CD4-positive, CD25-positive, alpha-beta regulatory T cell (primary cell): Measurements from ENCODE around the gene DNAJC17. TPM values are rescaled to one million over a fixed set of nuclear protein-coding genes. Genes with fewer than 3 reads are reported as not detected.

ENCODE experiments used
- ATAC-seq, 2 donors: fragments of 150-1000 bp; cut with Tn5 transposase; one replicate each; pipeline ENCODE4 v1.10.0; 2021; ENCODE audit warnings: low read depth in 2 of 2, moderate number of reproducible peaks in 2 of 2, moderate library complexity in 1 of 2
- DNase-seq, 3 donors: peaks; one replicate each; pipeline versions ENCODE4 v3.0.0 to v3.0.0-alpha.2; 2012 to 2022; ENCODE audit warnings: mixed read lengths in 1 of 3
- H3K27ac ChIP-seq: one replicate; pipeline ENCODE4 v1.7.0; 2013; ENCODE audit warnings: mild to moderate bottlenecking, low read length; ENCODE audit not compliant: insufficient read depth, poor library complexity, severe bottlenecking
- H3K27me3 ChIP-seq: one replicate; pipeline ENCODE4 v1.7.0; 2013; ENCODE audit warnings: low read length; ENCODE audit not compliant: control insufficient read depth, insufficient read depth
- H3K36me3 ChIP-seq: one replicate; pipeline ENCODE4 v1.7.0; 2013; ENCODE audit warnings: mild to moderate bottlenecking, low read length, moderate library complexity; ENCODE audit not compliant: control insufficient read depth, insufficient read depth
- H3K4me1 ChIP-seq: 2 replicates; pipeline ENCODE4 v1.7.0; 2013; ENCODE audit warnings: mild to moderate bottlenecking, low read length; ENCODE audit not compliant: insufficient read depth, control insufficient read depth, poor library complexity, severe bottlenecking
- H3K4me3 ChIP-seq: one replicate; pipeline ENCODE4 v1.7.0; 2013; ENCODE audit warnings: low read depth, mild to moderate bottlenecking, low read length, moderate library complexity
- H3K9me3 ChIP-seq, 2 experiments: 1 replicate in 1 of 2; 2 replicates in 1 of 2; pipeline ENCODE4 v1.7.0; 2013; ENCODE audit warnings: low read length in 2 of 2, mild to moderate bottlenecking in 1 of 2, moderate library complexity in 1 of 2; ENCODE audit not compliant: control insufficient read depth in 2 of 2
- H3K27ac Mint-ChIP-seq, 3 donors: one replicate each; pipeline ENCODE4 v1.8.0; 2020 to 2022; ENCODE audit warnings: mild to moderate bottlenecking in 3 of 3, mixed read lengths in 3 of 3, moderate library complexity in 2 of 3
- H3K27me3 Mint-ChIP-seq: one replicate; pipeline ENCODE4 v1.8.0; 2022; ENCODE audit warnings: mild to moderate bottlenecking, mixed read lengths
- H3K36me3 Mint-ChIP-seq: one replicate; pipeline ENCODE4 v1.8.0; 2020; ENCODE audit warnings: mixed read lengths
- H3K4me1 Mint-ChIP-seq, 4 donors: one replicate each; pipeline ENCODE4 v1.8.0; 2020 to 2022; ENCODE audit warnings: mixed read lengths in 4 of 4, mild to moderate bottlenecking in 1 of 4
- H3K4me3 Mint-ChIP-seq, 4 donors: one replicate each; pipeline ENCODE4 v1.8.0; 2020 to 2022; ENCODE audit warnings: mild to moderate bottlenecking in 4 of 4, mixed read lengths in 4 of 4, moderate library complexity in 3 of 4
- H3K9me3 Mint-ChIP-seq, 7 donors: one replicate each; pipeline ENCODE4 v1.8.0; 2020 to 2022; ENCODE audit warnings: mixed read lengths in 7 of 7, mild to moderate bottlenecking in 3 of 7, moderate library complexity in 2 of 7
- polyA plus RNA-seq, 4 donors: library from polyadenylated mRNA; unstranded; fragments of 300-500 nt; fragmentation: Illumina TruSeq; gene quantifications; one replicate each; pipeline ENCODE4 v1.2.3, GENCODE V29; 2021
- total RNA-seq: library from RNA; stranded (reverse); gene quantifications from one replicate; pipeline ENCODE4 v1.2.3, GENCODE V29; 2022

DNAJC17 gene
- total and polyA plus RNA-seq, 5 donors from 2014 or later: 23.7 to 32.7 (median 31.1) TPM

DNA sequence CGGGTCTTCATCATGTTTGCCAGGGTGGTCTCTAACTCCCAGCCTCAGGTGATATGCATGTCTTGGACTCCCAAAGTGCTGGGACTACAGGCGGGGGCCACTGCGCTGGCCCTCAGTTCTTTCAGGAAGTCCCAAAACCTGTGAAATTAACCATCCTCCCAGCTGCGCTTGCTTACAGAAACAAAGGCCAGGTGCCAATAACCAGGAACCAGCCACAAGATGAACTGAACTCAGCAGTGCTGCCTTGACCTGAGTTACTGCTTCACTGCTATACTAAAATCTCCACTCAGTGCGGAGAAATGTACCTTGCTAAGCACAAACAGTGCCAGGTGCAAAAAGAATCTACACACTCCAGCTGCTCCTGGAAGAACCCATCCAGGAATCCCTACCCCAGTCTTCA is 47.3 kb downstream of the DNAJC17 start:
- Histone ChIP-seq H3K27me3 (no peaks in the 10 kb centered on the region), H3K36me3 (no peaks in the 10 kb centered on the region), H3K4me3 (no peak overlapping the region), H3K4me1 (peaks cover 24% of the 10 kb centered on the region), H3K9me3 (no peaks in the 10 kb centered on the region), H3K27ac (no peak overlapping the region)
- no peak for ATAC-seq
- Mint-ChIP-seq H3K9me3 (peaks cover 0 to 1% (median 0%) of the 10 kb centered on the region in 7 donors), H3K27ac (no peak overlapping the region), H3K4me1 (peaks cover 1 to 29% (median 6%) of the 10 kb centered on the region in 4 donors), H3K4me3 (peak overlapping the region in 1 of 4 donors; percentile 85), H3K36me3 (no peaks in the 10 kb centered on the region), H3K27me3 (no peaks in the 10 kb centered on the region)
- no peak for DNase-seq

DNA sequence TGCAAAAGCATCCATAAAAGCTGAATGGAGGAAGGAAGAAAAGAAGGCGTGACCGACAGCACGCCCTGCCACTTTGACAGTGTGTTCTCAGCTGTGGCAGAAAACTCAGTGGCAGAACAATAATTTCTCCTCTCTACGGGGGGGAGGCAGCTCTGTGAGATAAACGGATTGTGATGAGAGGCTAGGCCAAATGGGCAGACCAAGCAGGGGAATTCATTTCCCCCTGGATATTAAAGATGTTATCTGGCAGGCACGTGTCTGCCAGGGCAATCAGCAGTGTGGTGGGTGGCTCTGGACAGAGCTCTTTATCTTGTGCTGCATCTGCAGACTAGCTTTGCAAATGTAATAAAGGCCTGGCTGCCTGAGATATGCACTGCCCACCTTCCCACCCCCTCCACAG is 50.3 kb downstream of the DNAJC17 start:
- no peak overlapping the region for H3K4me3 ChIP-seq
- H3K27me3 ChIP-seq: no peaks in the 10 kb centered on the region
- Mint-ChIP-seq H3K9me3 (peaks cover 0 to 1% (median 0%) of the 10 kb centered on the region in 7 donors), H3K4me1 (peaks cover 6 to 34% (median 20%) of the 10 kb centered on the region in 4 donors), H3K36me3 (peaks cover 10% of the 10 kb centered on the region), H3K27ac (no peak overlapping the region), H3K4me3 (peak overlapping the region; percentile 43 to 91 (median 64)), H3K27me3 (peaks cover 5% of the 10 kb centered on the region)
- no peak for DNase-seq
- no peaks in the 10 kb centered on the region for H3K36me3 ChIP-seq
- ATAC-seq: no peak
- H3K27ac ChIP-seq: no peak overlapping the region
- peaks cover 26% of the 10 kb centered on the region for H3K4me1 ChIP-seq
- H3K9me3 ChIP-seq: no peaks in the 10 kb centered on the region

DNA sequence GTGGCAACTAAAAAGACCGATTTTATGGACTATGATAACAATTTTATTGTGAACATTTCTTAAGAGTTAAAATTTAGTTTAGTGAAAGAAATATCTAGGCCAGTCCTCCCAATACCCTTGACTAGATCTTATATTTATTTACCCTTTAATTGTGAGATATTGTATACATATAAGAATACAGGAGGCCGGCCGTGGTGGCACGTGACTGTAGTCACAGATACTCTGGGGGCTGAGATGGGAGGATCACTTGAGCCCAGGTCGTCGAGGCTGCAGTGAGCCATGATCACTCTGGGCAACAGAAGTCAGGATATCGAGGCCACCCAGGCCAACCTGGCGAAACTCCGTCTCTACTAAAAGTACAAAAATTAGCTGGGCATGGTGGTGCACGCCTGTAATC is 51.5 kb downstream of the DNAJC17 start:
- Mint-ChIP-seq H3K9me3 (peaks cover 0 to 1% (median 0%) of the 10 kb centered on the region in 7 donors), H3K4me1 (peaks cover 6 to 38% (median 20%) of the 10 kb centered on the region in 4 donors), H3K36me3 (peaks cover 15% of the 10 kb centered on the region), H3K27ac (peak overlapping the region; percentile 95 to 99 (median 98)), H3K27me3 (peaks cover 5% of the 10 kb centered on the region), H3K4me3 (peak overlapping the region; percentile 91 to 99 (median 97))
- ATAC-seq (no peak), DNase-seq (no peak)
- peak overlapping the region; percentile 90 for H3K4me3 ChIP-seq
- peaks cover 26% of the 10 kb centered on the region for H3K4me1 ChIP-seq
- H3K9me3 ChIP-seq: no peaks in the 10 kb centered on the region
- peak overlapping the region; percentile 81 for H3K27ac ChIP-seq
- H3K36me3 ChIP-seq: peaks cover 10% of the 10 kb centered on the region
- no peaks in the 10 kb centered on the region for H3K27me3 ChIP-seq

DNA sequence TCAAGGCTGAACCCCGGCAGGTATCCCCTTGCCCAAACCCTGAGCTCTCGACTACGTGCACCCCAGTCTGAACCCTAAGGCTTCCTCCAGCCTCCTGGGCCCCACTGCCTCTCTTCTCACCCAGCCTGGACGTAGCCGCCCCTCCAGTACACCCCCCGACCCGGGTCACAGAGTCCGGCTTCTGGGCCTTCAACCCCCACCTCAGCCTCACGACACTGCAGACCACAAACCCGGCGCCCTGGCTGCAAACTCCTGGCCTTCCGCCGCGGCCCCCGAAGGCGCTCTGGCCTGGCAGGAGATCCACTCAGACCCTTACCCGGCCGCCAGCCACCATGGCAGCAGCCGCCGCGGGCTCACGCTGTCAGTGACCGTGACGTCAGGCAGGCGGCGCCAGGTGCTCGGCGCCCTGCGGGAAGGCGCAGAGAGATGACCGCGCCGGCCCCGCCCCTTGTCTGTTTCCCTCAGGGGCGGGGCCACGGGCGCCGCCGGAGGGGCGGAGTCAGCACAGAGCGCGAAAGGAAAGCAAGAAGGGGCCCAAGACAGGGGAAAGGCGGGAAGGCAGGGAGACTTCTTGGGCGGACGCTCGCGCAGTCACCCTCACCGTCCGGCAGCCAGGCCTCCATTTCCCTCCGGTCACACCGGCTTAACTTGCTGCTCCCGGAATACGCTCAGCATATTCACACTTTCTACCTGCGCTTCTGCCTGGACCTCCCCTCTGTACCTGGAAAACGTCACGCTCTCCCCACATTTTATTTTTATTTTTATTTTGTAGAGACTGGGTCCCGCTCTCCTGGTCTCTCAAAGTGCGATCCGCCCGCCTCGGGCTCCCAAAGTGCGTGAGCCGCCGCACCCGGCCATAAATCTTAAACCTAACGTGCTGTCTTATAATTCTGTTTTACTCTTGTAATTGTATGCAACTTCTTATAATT is 52.1 kb downstream of the DNAJC17 start, which contains the start of gene RMDN3:
TSS of gene RMDN3 (minus strand) at position 372 of the 929 bp plus-strand sequence. CDS start 471 bp downstream, outside the sequence.
- Mint-ChIP-seq H3K36me3 (peaks cover 15% of the 10 kb centered on the region), H3K4me3 (peak within 1 kb of the TSS; percentile 91 to 99 (median 97)), H3K27ac (peak within 1 kb of the TSS; percentile 95 to 99 (median 98)), H3K9me3 (peaks cover 0 to 1% (median 0%) of the 10 kb centered on the region in 7 donors), H3K4me1 (peaks cover 6 to 38% (median 20%) of the 10 kb centered on the region in 4 donors), H3K27me3 (peaks cover 5% of the 10 kb centered on the region)
- Histone ChIP-seq H3K36me3 (peaks cover 15% of the 10 kb centered on the region), H3K9me3 (no peaks in the 10 kb centered on the region), H3K27me3 (no peaks in the 10 kb centered on the region), H3K4me1 (peaks cover 26% of the 10 kb centered on the region), H3K4me3 (peak within 1 kb of the TSS; percentile 90), H3K27ac (peak within 1 kb of the TSS; percentile 81)
- ATAC-seq: peak; percentile 96 to 97
- peak; percentile 89 to 94 (median 92) for DNase-seq

DNA sequence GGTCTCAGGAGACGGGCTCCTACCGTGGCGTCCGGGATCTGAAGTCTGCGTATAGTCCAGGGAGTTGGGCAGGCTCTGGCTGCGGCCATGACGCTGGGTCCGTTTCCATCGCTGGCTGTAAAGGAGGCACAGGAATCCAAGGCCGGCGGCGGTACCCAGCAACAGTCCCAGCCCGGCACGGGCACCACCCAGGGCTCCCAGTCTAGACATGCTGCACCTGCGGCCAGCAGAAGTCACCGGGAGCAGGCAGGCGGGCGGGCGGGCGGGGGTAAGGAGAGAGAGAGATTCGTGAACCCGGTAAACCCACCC is 52.7 kb downstream of the DNAJC17 start:
- H3K36me3 ChIP-seq: peaks cover 15% of the 10 kb centered on the region
- H3K27me3 ChIP-seq: no peaks in the 10 kb centered on the region
- DNase-seq (peak in 1 of 3 donors; percentile 16), ATAC-seq (no peak)
- H3K4me3 ChIP-seq: peak overlapping the region; percentile 70
- peak overlapping the region; percentile 66 to 98 (median 95) for H3K27ac Mint-ChIP-seq
- peaks cover 15% of the 10 kb centered on the region for H3K36me3 Mint-ChIP-seq
- peak overlapping the region; percentile 91 to 99 (median 97) for H3K4me3 Mint-ChIP-seq
- peaks cover 26% of the 10 kb centered on the region for H3K4me1 ChIP-seq
- H3K27ac ChIP-seq: peak overlapping the region; percentile 81
- peaks cover 0 to 1% (median 0%) of the 10 kb centered on the region in 7 donors for H3K9me3 Mint-ChIP-seq
- H3K4me1 Mint-ChIP-seq: peaks cover 6 to 38% (median 20%) of the 10 kb centered on the region in 4 donors
- H3K9me3 ChIP-seq: no peaks in the 10 kb centered on the region
- H3K27me3 Mint-ChIP-seq: peaks cover 5% of the 10 kb centered on the region

DNA sequence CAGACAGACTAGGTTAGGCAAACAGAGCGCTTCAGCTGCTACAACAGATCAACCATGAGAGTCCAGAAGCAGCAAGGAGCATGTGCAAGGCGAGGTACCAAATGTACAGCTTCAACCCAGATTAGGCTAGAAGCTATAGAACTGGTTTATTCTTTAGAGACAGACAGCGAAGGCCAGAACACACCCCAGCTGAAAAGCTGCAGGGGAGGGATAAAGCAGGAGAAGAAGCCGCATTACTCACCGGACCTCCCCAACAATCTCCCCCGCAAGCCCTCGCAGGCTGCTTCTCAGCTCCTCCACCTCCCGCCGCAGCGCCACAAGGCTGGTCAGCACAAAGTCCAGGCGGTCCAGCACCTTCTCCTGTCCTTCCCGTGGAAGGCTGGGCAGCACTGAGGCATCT is 55.5 kb downstream of the DNAJC17 start:
- H3K27ac Mint-ChIP-seq: no peak overlapping the region
- peaks cover 24% of the 10 kb centered on the region for H3K36me3 Mint-ChIP-seq
- Histone ChIP-seq H3K9me3 (no peaks in the 10 kb centered on the region), H3K27ac (no peak overlapping the region), H3K36me3 (peaks cover 21% of the 10 kb centered on the region), H3K4me3 (no peak overlapping the region), H3K27me3 (no peaks in the 10 kb centered on the region), H3K4me1 (peaks cover 26% of the 10 kb centered on the region)
- H3K9me3 Mint-ChIP-seq: peaks cover 0 to 1% (median 0%) of the 10 kb centered on the region in 7 donors
- no peak for ATAC-seq
- peak overlapping the region in 2 of 4 donors; percentile 47 to 74 for H3K4me3 Mint-ChIP-seq
- peaks cover 5% of the 10 kb centered on the region for H3K27me3 Mint-ChIP-seq
- no peak for DNase-seq
- peaks cover 6 to 38% (median 21%) of the 10 kb centered on the region in 4 donors for H3K4me1 Mint-ChIP-seq

DNA sequence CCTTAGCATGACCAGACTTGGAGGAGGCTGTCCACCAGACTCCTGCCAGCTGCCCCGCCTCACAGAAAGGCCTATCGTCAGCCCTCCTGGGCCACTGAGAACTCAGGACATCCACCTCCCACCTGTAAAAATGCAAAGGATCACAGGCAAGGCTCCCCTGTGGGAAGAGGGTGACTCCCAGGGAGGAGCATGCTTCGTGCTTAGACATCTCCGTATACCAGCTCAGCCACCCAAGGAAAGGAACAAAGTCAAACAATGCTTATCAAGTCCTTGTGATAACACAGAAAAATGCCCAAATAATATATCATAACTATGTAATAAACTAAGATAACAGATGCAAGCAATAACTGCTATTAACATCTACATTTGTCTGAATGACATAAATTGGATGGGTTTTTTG is 56.4 kb downstream of the DNAJC17 start:
- peaks cover 24% of the 10 kb centered on the region for H3K36me3 Mint-ChIP-seq
- H3K27me3 Mint-ChIP-seq: peaks cover 5% of the 10 kb centered on the region
- Histone ChIP-seq H3K4me3 (no peak overlapping the region), H3K9me3 (no peaks in the 10 kb centered on the region), H3K27ac (no peak overlapping the region), H3K4me1 (peaks cover 26% of the 10 kb centered on the region), H3K27me3 (no peaks in the 10 kb centered on the region), H3K36me3 (peaks cover 21% of the 10 kb centered on the region)
- ATAC-seq (no peak), DNase-seq (no peak)
- peak overlapping the region in 2 of 4 donors; percentile 27 to 47 for H3K4me3 Mint-ChIP-seq
- H3K9me3 Mint-ChIP-seq: no peaks in the 10 kb centered on the region
- peaks cover 6 to 36% (median 21%) of the 10 kb centered on the region in 4 donors for H3K4me1 Mint-ChIP-seq
- H3K27ac Mint-ChIP-seq: no peak overlapping the region
